Coronary artery (tissue), 2 donors: ENCODE results near the gene SPATA7.

ENCODE experiments used
- DNase-seq: peaks from one replicate; pipeline ENCODE4 v3.0.0-alpha.2; 2017; ENCODE audit warnings: low spot score
- H3K27ac ChIP-seq, 2 donors: fragments of 200-600 bp; sonication (generic); one replicate each; pipeline ENCODE4 v1.5.1; 2016 to 2019
- H3K4me3 ChIP-seq: fragments of 200-600 bp; sonication (generic); 2 replicates; pipeline ENCODE4 v1.5.1; 2016; ENCODE audit warnings: mild to moderate bottlenecking, moderate library complexity
- TF ChIP-seq, protein P1 (sequence below): fragments of 200-600 bp; sonication (generic); IDR thresholded peaks from one replicate; pipeline ENCODE4 v1.5.1; 2019; ENCODE audit warnings: antibody characterized with exemption

The SPATA7 gene

DNA sequence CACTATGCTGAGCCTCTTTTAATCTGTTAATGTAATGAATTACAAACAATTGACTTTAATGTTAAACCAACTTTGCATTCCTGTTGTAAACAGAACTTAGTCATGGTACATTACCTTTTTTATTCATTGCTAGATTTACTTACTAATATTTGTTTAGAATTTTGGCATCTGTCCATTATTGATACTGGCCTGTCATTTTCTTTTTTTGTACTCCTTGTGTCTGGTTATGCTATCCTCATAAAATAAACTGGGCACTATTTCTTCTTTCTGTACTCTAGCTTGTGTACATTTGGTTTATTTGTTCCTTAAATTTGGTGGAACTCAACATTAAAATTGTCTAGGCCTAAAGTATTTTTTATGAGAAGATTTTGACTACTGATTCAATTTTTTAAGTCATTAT, 32.1 kb downstream of the SPATA7 start:
- H3K4me3 ChIP-seq = no peak overlapping the region
- TF ChIP-seq, protein P1, sequence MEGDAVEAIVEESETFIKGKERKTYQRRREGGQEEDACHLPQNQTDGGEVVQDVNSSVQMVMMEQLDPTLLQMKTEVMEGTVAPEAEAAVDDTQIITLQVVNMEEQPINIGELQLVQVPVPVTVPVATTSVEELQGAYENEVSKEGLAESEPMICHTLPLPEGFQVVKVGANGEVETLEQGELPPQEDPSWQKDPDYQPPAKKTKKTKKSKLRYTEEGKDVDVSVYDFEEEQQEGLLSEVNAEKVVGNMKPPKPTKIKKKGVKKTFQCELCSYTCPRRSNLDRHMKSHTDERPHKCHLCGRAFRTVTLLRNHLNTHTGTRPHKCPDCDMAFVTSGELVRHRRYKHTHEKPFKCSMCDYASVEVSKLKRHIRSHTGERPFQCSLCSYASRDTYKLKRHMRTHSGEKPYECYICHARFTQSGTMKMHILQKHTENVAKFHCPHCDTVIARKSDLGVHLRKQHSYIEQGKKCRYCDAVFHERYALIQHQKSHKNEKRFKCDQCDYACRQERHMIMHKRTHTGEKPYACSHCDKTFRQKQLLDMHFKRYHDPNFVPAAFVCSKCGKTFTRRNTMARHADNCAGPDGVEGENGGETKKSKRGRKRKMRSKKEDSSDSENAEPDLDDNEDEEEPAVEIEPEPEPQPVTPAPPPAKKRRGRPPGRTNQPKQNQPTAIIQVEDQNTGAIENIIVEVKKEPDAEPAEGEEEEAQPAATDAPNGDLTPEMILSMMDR = no peak
- DNase-seq = no peak

DNA sequence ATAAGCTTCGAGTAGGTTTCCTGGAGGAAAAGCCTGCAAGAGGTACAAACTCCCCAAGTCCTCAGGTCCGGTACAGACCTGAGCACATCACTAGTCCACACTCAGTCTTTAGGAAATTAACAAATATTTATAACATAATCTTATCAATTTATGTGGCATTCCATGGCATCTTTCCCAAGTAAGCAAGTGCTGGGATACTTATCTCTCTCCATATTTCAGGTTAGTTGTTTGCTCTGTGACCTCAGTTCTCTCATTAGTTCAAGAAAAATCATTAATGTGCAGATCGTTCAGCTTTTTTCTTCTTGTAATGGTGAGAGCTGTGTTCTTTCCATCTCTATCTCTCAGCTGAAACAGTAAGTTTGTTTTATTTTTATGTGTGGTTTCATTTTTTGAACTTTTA, 34.7 kb downstream of the SPATA7 start:
- TF ChIP-seq, protein P1 = no peak
- Histone ChIP-seq H3K27ac (no peak overlapping the region), H3K4me3 (no peak overlapping the region)
- DNase-seq = no peak

More for the DNA sequence above, 32.1 kb downstream of the SPATA7 start:
- H3K27ac ChIP-seq = no peak overlapping the region

DNA sequence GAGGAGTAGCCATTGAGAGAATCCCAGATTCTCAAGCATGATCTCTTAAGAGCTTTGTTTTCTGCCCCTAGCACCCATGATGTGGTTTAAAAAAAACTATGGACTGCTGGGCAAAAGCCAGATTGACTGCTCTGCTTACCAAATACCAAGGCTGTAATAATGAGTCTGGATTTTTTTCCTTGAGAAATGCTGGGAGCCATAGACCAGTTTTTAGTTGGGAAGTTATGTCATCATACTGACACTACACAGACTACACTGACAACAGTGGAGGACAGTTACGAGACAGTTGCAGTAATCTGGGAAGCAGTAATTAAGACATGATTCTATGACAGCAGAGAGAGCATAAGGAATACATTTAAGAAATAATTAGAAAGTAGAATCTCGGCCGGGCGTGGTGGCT, 35.8 kb downstream of the SPATA7 start:
- no peak for DNase-seq
- Histone ChIP-seq H3K27ac (no peak overlapping the region), H3K4me3 (no peak overlapping the region)
- TF ChIP-seq, protein P1 = no peak

DNA sequence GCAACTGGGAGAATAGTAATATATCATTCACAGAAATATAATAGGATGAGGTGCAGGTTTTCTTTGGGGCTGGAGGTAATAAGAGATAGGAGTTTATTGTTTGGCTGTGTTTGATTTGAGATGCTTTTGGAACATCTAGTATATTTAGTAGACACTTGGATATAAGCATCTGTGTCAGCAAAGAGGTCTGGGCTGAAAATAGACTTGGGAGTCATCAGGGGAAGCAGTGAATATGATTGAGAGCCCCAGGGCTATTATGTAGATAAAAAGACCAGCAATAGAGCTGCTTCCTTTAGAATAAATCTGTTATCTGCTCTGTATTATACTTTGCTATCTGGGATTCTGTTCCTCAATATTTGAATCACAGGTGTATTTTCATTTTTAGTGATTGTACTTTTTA, 36.6 kb downstream of the SPATA7 start:
- Histone ChIP-seq H3K4me3 (no peak overlapping the region), H3K27ac (no peak overlapping the region)
- no peak for DNase-seq
- TF ChIP-seq, protein P1 = no peak

DNA sequence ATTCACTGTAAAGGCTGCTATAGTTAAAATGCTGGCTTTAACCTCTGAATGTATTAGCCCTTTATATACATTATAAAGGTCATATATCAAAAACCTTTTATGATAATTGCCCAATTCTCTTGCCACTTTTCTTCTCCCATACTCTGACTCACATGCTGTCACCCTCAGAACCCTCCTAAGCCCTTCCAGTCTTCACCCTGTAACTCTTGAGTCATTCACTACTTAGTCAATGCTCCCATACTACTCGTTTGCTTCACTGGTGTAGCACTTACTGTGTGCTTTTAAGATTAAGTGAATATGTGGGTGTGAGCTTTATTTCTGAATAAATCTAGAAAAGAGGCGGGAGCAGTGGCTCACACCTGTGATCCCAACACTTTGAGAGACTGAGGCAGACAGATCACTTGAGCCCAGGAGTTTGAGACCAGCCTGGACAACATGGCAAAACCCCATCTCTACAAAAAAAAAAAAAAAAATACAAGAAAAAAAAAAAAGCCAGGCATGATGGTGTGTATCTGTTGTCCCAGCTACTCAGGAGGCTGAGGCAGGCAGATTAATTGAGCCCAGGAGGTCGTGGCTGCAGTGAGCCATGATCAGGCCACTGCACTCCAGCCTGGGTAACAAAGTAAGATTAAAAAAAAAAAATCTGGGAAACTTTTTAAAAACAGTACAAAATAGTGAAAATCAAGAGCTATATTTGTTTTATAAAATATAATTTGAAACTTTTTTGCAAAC, 37.6 kb downstream of the SPATA7 start:
- no peak for DNase-seq
- Histone ChIP-seq H3K27ac (no peak overlapping the region), H3K4me3 (no peak overlapping the region)
- TF ChIP-seq, protein P1 = no peak

DNA sequence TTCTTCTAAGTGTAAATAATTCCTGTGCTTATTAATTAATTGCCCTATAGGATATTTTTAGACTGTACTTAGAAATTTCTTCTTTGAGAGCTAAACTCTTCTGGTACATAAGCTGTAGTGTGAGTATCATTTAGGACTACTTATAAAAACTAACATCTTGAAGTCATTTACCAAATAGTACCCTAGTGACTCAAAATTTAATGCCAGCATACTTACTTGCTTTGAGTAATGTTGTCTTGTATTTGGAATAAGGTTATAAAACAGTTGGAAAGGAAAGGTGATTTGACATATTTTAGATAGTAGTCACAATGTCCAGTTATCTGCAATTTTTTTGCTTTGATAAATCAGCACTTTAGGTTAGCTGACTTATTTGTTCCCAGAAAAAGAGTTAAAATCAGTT, 39.1 kb downstream of the SPATA7 start:
- no peak overlapping the region for H3K27ac ChIP-seq
- TF ChIP-seq, protein P1 = no peak
- DNase-seq = no peak
- no peak overlapping the region for H3K4me3 ChIP-seq

DNA sequence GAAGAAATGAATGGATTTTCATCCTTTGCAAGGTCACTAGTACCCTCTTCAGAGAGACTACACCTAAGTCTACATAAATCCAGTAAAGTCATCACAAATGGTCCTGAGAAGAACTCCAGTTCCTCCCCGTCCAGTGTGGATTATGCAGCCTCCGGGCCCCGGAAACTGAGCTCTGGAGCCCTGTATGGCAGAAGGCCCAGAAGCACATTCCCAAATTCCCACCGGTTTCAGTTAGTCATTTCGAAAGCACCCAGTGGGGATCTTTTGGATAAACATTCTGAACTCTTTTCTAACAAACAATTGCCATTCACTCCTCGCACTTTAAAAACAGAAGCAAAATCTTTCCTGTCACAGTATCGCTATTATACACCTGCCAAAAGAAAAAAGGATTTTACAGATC, 40.8 kb downstream of the SPATA7 start:
- TF ChIP-seq, protein P1 = no peak
- no peak overlapping the region for H3K4me3 ChIP-seq
- H3K27ac ChIP-seq = no peak overlapping the region
- DNase-seq = no peak
